GM19372 (cell line): Measurements from ENCODE around the gene PDHX.
"Not testable (repeated sequence)": the region's sequence is repeated elsewhere in the genome, so short reads cannot be mapped to it uniquely, and the experiment has no call there.

Experiments used
- ATAC-seq: cut with Tn5 transposase; IDR thresholded peaks from one replicate; pipeline ENCODE4 v1.9.1; 2021; ENCODE audit warnings: mild to moderate bottlenecking, low read depth, moderate library complexity; ENCODE audit not compliant: unreplicated experiment

PDHX gene

DNA sequence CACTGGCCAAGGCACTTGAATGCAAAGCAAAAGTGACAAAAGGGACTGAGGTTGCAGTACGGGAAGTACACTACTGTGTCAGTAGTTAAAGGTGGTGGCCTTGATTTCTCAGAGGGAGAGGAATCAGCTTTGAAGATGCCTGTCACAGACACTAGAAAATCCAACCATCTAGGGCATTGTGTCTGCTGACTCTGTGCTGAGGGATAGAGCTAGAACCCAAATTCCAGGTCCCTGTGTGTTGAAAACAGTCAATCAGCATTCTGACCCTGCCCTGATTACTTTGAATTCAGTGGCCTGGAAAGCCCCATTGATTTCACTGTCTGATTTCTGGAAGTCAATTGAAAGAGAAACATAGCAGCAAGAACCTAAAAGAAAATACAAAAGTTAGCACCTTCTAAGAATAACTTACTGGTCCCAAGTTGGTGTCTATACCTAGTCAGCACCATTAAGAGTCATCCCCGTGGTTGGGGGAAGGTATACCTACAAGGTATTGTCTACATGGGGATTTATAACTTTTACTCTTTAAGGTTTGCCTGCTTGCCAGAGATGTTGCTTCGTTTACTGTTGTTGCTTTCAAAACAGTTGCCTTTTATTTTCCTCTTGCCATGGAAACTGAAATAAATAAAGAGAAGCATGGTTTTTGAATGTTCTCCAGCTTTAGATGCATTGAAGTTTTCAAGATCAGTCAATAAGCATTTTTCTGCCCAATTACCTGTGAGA lies 97.3 kb downstream of the PDHX start:
- peak; percentile 45 for ATAC-seq

DNA sequence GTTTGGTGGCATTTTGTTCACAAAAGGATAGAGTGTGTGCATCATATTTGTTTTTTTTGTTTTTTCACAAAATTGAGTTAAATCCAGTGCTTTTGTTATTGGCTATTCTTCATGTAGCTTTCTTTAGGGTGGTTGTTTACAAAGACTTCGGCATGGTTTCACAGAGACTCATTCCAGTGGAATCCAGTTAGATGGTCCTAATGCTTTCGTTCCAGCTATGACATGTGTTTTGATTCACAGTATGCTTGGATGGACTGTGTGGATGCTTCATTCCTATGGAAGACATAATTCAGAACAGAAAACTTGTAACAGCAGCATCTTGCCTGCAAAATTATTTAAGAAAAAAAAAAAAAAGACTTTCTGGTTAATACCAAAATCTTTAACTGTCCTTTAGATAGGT lies 97.9 kb downstream of the PDHX start:
- no peak for ATAC-seq

DNA sequence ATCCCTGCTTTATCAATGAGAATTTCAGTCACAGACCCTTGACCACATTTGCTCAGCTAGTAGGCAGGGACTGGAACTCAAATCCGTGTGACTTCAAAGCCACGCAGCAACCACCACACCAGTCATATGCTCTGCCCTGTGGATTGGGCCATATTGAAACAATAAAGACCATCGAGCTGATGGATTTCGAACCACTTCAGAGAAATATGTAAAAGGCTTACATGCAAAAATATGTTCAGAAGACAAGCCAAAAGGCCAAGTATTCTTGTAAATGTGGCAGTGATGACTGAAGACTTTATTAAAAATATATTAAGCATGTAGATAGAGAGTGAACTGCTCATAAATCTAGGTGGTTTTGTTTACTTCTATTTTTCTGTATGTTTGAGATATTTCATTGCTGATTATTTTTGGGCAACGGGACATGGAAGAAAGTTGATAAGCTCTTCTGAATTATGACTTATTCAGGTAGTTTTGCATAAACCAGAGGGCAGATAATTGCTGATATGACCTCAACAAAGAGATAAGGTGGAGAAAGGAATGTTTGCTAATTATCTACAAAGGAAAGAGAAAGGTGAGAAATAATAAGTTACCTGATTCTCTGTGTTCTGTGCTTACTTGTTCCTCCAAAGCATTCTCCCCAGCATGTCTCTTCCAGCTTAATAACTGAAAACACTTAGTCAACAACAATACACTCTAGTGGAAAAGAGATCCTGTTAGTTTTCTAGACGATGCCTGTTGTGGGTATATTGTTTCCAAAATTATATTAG lies 99.4 kb downstream of the PDHX start:
- no peak for ATAC-seq

DNA sequence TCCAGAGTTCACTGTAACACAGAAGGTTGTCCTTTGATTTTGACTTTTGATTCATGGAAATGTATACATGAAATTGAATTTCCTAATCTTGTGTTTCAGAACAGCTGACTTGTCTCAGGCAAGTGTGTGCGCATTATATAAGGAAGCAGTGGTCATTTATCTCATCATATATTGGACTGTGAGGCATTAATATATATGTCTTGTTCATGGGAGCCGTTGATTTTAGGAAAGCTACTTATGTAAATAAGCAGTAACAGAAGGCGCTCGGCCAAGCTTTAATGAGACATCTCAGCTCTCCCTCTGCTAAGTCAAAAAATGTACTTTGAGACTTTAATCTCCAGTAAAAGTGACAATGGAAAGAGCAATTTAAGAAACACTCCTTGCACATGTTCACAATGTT lies 100.5 kb downstream of the PDHX start:
- ATAC-seq = no peak

DNA sequence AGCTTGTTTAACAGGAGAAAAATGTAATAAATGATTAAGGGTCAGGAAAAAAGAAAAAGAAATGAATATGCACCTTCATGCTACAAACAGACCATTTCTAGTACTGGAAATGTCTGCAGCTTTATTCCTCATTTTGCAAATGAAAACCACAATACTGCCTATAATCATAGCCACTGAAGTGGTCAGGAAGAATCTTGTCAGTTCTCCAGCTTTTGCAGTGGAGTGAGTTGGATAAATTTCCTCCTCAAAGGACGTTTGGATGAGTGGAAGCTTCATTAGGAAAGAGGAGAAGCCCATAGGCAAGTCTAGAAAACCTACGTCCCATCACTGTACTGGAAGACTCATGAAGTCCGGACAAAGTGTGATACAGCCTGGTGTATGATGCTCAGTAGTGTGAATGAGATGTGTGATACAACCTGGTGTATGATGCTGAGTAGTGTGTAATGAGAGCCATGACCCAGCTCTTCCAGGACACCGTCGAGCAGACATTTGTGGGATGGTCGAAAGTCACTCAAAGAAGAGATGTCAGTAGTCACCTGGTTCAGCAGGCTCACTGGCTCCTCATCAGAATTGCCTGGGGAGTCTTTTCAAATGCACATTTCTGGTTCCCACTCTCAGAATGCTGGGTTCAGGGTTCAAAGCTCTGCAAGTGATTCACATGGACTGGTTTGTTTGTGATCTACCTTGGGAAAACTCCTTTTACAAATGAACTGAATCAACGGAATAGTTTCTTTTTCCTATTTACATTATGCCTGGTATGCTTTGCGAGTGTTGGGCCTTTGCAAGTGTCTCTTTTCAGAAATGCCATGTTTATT lies 101.3 kb downstream of the PDHX start:
- ATAC-seq = no peak

DNA sequence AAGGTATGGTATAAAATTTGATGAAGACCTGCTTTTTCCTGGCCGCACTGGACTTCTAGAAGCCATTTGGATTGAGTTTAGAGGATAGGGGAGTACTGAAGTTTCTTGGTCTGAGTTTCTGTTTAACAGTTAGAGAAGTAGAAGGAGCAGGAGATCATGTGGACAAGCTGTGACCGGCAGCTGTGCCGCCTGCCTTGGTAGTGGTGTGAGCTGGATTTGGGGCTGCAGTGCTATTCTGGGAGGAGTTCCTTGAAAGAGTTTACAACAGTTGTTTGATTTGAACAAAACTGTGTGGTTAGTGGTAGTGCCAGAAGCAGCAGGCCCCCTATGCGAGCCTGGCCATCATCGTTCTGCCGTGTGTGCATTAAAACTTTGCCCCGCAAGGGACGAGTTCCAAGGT lies 105.2 kb downstream of the PDHX start:
- ATAC-seq = no peak

DNA sequence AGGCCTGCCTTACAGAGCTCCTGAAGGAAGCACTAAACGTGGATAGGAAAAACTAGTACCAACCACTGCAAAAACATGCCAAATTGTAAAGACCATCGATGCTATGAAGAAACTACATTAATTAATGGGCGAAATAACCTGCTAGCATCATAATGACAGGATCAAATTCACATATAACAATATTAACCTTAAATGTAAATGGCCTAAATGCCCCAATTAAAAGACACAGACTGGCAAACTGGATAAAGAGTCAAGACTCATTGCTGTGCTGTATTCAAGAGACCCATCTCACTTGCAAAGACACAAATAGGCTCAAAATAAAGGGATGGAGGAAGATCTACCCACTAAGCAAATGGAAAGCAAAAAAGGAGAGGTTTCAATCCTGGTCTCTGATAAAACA lies 107.5 kb downstream of the PDHX start:
- not testable (repeated sequence) for ATAC-seq

DNA sequence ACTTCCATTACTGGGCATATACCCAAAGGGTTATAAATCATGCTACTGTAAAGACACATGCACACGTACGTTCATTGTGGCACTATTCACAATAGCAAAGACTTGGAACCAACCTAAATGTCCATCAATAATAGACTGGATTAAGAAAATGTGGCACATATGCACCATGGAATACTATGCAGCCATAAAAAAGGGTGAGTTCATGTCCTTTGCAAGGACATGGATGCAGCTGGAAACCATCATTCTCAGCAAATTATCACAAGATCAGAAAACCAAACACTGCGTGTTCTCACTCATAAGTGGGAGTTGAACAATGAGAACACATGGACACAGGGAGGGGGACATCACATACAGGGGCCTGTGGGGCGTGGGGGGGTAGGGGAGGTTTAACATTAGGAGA lies 111.6 kb downstream of the PDHX start:
- not testable (repeated sequence) for ATAC-seq

DNA sequence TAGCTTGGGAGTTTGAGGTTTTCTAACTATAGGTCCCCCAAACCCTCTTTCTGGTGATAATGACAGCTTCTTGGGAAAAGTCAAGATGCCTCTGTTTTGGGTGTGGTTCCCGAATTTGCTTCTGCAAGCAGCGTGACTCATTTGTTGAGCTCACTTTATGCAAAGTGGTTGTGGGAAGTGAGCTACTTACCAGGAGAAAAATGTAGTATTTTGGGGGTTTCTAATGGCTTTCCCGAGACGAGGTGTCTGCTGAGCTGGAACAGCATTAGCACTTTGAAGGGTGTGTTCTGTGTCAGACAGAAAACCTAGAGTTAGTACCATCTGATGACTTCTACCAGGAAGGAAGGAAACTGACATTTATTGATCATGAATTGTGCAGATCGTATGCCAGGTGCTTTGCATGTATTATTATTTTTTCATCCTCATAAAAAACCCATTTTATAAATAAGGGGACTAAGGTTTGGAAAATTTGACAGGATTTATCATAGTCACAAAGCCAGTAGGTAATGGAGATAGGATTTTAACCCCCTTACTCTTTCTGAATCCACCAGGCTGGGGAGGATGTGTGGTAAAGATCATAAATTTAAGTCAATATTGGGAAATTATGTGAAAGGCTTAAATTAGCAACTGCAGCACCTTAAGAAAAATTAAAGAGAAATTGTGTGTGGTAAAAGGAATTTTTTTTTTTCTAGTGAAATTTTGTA lies 113.7 kb downstream of the PDHX start:
- no peak for ATAC-seq

DNA sequence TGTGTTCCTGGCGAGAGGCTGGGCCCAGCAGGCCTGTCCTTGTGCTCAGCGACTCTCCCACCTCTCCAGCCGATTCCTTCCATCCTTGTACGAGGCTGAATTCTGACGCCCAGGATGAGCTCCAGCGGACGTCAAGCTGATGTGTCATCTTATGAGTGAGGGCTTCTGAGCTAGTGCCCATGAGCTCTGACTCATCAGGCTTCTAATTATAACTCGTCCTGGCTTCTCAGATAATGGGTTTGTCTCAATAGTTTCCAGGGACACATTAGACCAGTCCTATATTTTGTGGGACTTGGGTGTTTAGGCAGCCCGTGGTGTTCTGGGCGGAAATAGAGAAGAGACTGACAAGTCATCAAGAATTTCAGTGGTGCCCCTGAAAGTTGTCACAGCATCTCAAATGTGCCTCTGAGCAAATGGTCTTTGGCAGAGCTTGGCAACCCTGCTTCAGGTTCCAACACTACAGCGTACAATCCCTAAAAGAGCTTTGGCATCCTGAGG lies 114.3 kb downstream of the PDHX start:
- ATAC-seq = no peak

DNA sequence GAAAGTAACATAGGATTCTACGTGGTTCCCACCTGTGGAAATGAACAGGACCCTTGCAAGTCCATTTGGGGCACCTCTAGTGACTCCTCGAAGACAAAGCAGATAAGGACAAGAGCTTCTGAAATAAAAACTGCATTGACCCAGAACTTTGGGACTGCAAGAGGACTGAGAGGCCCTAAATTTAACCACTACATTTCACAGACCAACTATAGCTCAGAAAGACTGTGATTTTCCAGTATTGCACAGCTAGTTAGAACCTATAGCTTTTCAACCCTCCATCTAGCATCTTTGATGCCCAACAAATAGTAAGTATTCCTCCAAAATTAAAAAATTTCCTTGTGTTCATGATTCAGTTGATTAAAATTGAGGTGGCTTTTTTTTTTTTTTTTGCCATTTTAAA lies 114.9 kb downstream of the PDHX start:
- ATAC-seq = no peak

DNA sequence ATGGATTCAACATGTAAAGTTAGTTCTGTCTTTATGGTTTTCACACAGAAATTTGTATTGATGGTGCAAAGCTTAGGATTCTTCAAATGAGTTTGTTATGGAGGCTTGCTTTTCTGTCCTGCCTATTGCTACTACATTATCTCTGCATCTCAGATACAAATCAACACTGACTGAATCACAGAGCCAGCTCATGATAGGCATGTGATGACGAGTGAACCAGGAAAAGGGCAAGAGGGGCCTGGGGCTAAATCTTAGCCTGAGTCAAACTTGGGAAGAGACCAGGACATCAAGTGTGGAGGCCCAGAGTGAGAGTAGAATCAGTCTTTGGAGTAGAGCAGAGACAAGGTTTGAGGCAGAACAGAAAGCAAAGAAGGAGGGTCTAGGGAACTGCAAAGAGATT lies 115.4 kb downstream of the PDHX start:
- no peak for ATAC-seq

DNA sequence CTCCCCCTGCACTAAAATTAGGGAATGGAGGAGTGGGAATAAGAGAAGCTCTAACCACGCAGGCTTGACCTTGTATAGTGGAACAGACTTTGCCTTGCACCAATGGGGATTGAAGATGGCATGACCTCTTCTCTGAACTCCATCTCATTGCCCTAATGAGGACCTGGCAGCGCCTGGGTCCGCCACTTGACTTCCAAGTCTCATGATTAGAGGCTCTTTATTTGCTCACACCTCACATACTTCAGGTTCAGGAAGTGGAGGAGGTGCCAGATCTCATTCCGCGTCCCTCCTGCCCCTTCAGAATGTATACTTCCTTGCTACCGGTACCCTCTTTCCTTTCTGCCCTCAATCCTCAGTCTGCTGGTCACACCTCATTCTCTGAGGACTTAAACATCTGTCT lies 116.6 kb downstream of the PDHX start:
- no peak for ATAC-seq

DNA sequence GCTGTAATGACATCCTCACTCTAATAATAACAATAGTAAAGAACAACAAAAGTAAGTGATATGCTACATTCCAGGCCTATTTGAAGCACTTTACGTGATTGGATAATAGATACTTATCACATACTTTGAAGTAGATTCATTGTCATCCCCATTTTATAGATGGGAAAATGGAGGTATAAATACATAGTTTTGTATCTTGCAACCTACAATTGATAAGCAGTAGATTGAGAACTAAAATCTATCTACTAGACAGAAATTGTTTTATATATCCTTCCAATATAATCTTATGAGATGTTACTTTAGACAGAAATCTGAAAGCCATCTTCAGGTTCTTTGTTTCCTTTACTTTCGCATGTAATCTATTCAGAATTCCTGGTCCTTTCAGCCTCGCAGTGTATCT lies 118.0 kb downstream of the PDHX start:
- ATAC-seq = no peak

DNA sequence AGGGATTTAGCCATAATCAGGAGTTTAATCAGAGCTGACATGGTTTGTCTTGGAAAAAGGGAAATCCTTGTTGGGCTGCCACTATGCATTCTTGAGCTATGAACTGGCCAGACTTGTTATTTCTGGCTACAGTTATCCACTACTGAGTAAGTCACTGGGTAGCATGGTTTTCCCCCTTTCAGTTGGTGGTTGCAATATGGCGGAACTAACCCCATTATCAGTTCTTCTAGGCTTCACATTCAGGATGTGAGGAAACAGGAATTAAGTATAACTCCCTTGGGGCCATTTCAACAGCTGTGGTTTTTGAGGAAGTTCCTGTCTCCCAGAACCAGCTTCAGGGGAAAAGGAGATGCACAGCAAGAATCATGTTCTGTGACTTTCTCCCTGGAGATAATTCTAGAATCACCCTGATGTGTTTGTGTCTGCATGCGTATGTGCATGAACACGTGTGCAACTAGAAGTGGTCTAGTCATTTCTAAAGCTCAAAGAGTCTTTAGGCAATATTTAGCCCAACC lies 119.5 kb downstream of the PDHX start:
- peak; percentile 37 for ATAC-seq

DNA sequence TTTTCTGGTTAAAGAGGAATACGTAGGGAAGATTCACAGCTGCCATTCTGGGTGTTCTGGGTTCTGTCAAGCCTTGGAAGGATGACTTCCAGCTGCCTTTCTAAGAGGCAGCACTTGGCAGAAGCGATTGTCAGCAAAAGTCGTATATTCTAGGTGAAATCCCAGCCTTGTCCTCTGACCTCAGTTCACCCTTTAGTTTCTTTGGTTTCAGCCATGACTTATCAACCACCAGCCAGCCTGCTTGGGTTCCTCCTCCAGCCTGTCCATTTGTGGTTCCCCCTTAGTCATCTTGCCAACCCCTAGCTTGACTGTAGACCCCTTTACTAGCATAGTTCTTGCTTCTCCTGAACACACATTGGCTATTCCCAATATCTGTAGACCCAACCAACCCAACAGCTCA lies 120.2 kb downstream of the PDHX start:
- ATAC-seq = no peak

DNA sequence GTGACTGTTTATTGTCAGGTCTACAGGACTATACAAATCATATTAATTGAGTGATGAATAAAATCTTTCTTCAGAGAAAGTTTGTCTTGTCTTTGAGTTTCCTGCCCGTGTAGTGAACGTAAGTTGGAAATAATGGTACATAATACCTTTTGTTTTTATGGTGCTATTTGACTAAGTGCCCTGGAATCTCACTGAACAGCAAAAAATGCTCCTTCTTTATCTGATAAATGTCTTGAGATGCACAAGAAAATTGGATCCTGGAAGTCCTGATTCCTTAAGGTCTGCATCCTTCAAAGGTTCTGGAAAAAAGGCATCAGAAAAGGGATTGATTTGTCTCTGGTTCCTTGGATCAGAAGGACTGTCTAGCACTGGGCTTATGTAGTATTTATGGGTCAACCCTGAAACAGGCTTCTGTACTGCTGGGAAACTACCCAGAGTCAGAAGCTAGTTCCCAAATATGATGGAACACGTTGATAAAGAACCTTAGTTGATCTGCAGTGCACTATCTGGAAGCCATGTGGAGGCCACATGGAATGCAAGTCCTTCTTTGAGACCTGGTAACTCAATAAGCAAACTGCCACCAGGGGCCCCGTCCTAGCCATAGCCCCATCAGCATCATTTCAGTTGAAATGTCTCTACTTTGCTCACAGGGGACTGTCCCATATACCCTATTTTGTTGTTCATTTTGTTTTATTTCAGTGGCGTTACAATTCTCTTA lies 122.0 kb downstream of the PDHX start:
- no peak for ATAC-seq

DNA sequence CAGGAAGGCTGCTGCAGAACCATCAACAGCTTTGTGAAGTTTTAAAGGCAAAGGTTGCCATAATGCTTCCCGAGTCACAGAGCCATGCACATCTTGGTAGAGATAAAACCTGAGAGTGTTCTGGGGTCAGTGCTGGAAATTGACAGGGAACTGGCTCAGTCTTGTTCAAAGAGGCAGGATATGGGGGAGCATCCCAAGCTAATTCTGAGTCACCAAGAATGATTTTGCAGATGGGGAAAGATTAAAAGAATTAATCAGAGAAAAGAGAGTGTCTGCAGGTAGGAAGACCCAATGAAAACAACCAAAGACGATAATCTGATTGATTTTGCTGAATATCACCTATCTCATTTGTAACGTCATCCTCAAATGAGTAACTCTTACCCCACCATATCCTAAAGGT lies 122.7 kb downstream of the PDHX start:
- ATAC-seq = no peak

DNA sequence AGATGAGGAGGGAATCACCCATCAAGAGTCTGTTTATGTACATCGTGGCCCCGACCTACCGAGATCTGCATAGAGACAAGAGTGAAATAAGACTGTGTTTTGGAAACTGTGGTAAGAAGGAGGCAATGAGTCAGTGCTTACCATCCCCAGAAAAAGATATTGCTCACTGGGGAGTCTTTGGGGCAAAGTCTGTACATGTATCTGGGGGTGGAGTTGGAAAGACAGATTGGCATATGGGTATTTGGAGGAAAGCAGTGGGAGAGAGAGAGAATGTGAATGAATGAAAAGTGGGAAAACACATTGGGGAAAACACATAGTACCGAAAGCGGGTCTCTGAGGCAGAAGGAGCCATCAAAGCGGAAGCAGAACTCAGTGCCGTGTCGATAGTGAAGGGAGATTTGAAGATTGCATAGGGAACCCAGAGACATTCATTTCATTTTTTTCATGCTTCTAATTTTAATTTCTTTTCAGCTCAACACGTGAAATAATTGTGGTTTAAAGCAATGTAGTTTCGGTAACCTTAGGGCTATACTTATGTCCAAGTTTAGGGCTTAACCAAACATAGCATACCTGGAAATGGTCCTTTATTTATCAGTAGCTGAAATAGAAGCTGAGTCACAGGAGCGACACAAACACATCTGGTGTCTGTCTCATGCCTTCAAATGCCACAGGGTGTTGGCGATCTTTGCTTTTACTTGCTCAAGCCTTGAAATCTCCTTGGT lies 124.0 kb downstream of the PDHX start:
- peak; percentile 74 for ATAC-seq
